Endothelial cell of umbilical vein (primary cell): ENCODE measurements around the gene FILIP1.

ENCODE experiments used
- EZH2 ChIP-seq: IDR thresholded peaks from 2 replicates; pipeline ENCODE4 v1.6.1; 2012; ENCODE audit warnings: borderline replicate concordance, low read depth, mild to moderate bottlenecking, moderate library complexity, low read length, inconsistent platforms; ENCODE audit not compliant: severe bottlenecking
- FOS ChIP-seq: IDR thresholded peaks from 2 replicates; pipeline ENCODE4 v1.6.1; 2011; ENCODE audit warnings: mild to moderate bottlenecking, low read length, moderate library complexity, borderline replicate concordance; ENCODE audit not compliant: insufficient read depth
- GATA2 ChIP-seq: IDR thresholded peaks from 2 replicates; pipeline ENCODE4 v1.7.0; 2011; ENCODE audit warnings: low read depth, mild to moderate bottlenecking, moderate library complexity, mixed read lengths, low read length; ENCODE audit not compliant: insufficient read length, insufficient read depth
- MYC ChIP-seq: IDR thresholded peaks from one replicate; pipeline ENCODE4 v1.6.1; 2011; ENCODE audit warnings: mild to moderate bottlenecking, low read depth, low read length
- POLR2A ChIP-seq: IDR thresholded peaks from 2 replicates; pipeline ENCODE4 v1.6.1; 2012; ENCODE audit warnings: low read depth, mild to moderate bottlenecking, control low read depth, low read length
- POLR2AphosphoS5 ChIP-seq: IDR thresholded peaks from 2 replicates; pipeline ENCODE4 v1.6.1; 2012; ENCODE audit warnings: low read depth, mild to moderate bottlenecking, control low read depth, low read length, moderate library complexity; ENCODE audit not compliant: insufficient read depth
- TF ChIP-seq, protein P1 (sequence below), 2 donors: IDR thresholded peaks; 1 replicate in 1 of 2; 2 replicates in 1 of 2; pipeline ENCODE4 v1.5.1; 2011; ENCODE audit warnings: low read length in 2 of 2, mild to moderate bottlenecking in 2 of 2, moderate library complexity in 2 of 2, control low read depth in 1 of 2, inconsistent platforms in 1 of 2, low read depth in 1 of 2; ENCODE audit not compliant: insufficient read depth in 1 of 2; ENCODE audit errors: extremely low read depth in 1 of 2
- TF ChIP-seq, protein P2 (sequence below): IDR thresholded peaks from 2 replicates; pipeline ENCODE4 v1.6.1; 2011; ENCODE audit not compliant: insufficient read depth, insufficient read length

DNA sequence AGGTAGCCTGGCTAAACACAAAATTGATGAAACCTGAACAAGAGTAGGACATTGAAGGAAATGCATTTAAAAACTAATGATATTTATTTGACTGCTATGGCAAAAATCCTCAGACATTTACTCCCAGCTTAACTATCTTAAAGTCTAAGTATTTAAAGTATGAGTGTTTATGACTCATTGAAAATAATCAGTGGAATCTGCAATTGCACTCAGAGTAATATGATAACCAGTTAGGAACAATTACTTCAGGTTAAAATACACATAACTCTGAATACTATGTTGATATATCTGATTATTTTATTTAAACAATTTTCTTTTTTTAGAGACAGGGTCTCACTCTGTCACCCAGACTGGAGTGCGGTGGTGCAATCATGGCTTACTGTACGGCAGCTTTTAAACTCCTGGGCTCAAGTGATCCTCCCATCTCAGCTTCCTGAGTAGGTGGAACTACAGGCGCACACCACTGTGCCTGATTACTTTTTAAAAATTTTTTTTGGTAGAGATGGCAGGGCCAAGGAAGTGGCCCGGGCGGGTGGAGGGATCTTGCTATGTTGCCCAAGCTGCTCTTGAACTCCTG, 43.9 kb downstream of the FILIP1 start:
- TF ChIP-seq, protein P1, sequence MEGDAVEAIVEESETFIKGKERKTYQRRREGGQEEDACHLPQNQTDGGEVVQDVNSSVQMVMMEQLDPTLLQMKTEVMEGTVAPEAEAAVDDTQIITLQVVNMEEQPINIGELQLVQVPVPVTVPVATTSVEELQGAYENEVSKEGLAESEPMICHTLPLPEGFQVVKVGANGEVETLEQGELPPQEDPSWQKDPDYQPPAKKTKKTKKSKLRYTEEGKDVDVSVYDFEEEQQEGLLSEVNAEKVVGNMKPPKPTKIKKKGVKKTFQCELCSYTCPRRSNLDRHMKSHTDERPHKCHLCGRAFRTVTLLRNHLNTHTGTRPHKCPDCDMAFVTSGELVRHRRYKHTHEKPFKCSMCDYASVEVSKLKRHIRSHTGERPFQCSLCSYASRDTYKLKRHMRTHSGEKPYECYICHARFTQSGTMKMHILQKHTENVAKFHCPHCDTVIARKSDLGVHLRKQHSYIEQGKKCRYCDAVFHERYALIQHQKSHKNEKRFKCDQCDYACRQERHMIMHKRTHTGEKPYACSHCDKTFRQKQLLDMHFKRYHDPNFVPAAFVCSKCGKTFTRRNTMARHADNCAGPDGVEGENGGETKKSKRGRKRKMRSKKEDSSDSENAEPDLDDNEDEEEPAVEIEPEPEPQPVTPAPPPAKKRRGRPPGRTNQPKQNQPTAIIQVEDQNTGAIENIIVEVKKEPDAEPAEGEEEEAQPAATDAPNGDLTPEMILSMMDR (IDR thresholded peaks at IDR 0.05; ENCODE audit: extremely low read depth in 1 of 2, insufficient read depth in 1 of 2, low read depth in 1 of 2, low read length in 2 of 2), result no peak
- TF ChIP-seq MYC (no peak), POLR2A (no peak), EZH2 (no peak), POLR2AphosphoS5 (no peak), FOS (no peak), GATA2 (no peak)
- TF ChIP-seq, protein P2, sequence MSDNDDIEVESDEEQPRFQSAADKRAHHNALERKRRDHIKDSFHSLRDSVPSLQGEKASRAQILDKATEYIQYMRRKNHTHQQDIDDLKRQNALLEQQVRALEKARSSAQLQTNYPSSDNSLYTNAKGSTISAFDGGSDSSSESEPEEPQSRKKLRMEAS, result no peak
